GM15510 (cell line): ENCODE data around the gene ZNF423.

Experiments
- POLR2A ChIP-seq: IDR thresholded peaks from 3 replicates; pipeline ENCODE4 v1.6.1; 2011; ENCODE audit warnings: borderline replicate concordance; ENCODE audit not compliant: insufficient read length; ENCODE audit errors: extremely low read depth

Gene ZNF423

GRCh38 chr16:49491771-49492761 is 363.8 kb downstream of the ZNF423 start:
- TF ChIP-seq POLR2A = no peak

GRCh38 chr16:49491106-49491670 is 364.7 kb downstream of the ZNF423 start:
- no peak for TF ChIP-seq POLR2A

- no peak for TF ChIP-seq POLR2A
Measured at GRCh38 chr16:49490321-49490705, 365.6 kb downstream of the ZNF423 start.

GRCh38 chr16:49489686-49490320 is 366.1 kb downstream of the ZNF423 start:
- no peak for TF ChIP-seq POLR2A

- no peak for TF ChIP-seq POLR2A
Measured at GRCh38 chr16:49488740-49489525, 367.0 kb downstream of the ZNF423 start.

- TF ChIP-seq POLR2A = no peak
Measured at GRCh38 chr16:49488336-49488735, 367.6 kb downstream of the ZNF423 start.

- no peak for TF ChIP-seq POLR2A
Measured at GRCh38 chr16:49487746-49488145, 368.2 kb downstream of the ZNF423 start.

- TF ChIP-seq POLR2A = no peak
Measured at GRCh38 chr16:49486400-49486799, 369.5 kb downstream of the ZNF423 start.

- no peak for TF ChIP-seq POLR2A
Measured at GRCh38 chr16:49485663-49486062, 370.2 kb downstream of the ZNF423 start.

- no peak for TF ChIP-seq POLR2A
Measured at GRCh38 chr16:49484936-49485335, 371.0 kb downstream of the ZNF423 start.

GRCh38 chr16:49484451-49484849 is 371.5 kb downstream of the ZNF423 start:
- no peak for TF ChIP-seq POLR2A

- TF ChIP-seq POLR2A = no peak
Measured at GRCh38 chr16:49483651-49484450, 372.1 kb downstream of the ZNF423 start.

- TF ChIP-seq POLR2A = no peak
Measured at GRCh38 chr16:49483251-49483650, 372.7 kb downstream of the ZNF423 start.

GRCh38 chr16:49482690-49483089 is 373.2 kb downstream of the ZNF423 start:
- no peak for TF ChIP-seq POLR2A
